ENCODE measurements around the gene PGAP1. TPM values are rescaled to one million over a fixed set of nuclear protein-coding genes. Genes with fewer than 3 reads are reported as not detected.

Gene PGAP1
- total RNA-seq, 1 experiment from 2014 or later = 21.0 TPM

GRCh38 chr2:196925768-196926561 is 542 bp downstream of the PGAP1 start:
- Histone ChIP-seq H2AK5ac (ENCODE audit: insufficient read length, low read length) (no peak overlapping the region), H4K20me1 (ENCODE audit: control insufficient read depth, insufficient read depth, insufficient read length) (no peaks in the 10 kb centered on the region), H3K23ac (ENCODE audit: insufficient read length, low read depth, low read length) (no peak overlapping the region), H3K56ac (ENCODE audit: insufficient read length, low read depth, low read length) (no peak overlapping the region), H3K27me3 (ENCODE audit: insufficient read depth, low read length) (no peaks in the 10 kb centered on the region), H3K9me3 (ENCODE audit: control insufficient read depth, low read depth, low read length) (no peaks in the 10 kb centered on the region), H4K8ac (replicated peaks; ENCODE audit: insufficient read length, low read depth, low read length) (no peak overlapping the region), H3K23me2 (ENCODE audit: insufficient read length, low read depth, low read length, poor library complexity, severe bottlenecking) (peaks cover 6% of the 10 kb centered on the region), H4K5ac (ENCODE audit: insufficient read length, low read depth, low read length) (no peak overlapping the region), H4K91ac (ENCODE audit: insufficient read length, low read depth, low read length) (no peak overlapping the region), H2BK120ac (ENCODE audit: low read depth, low read length, poor library complexity, severe bottlenecking) (no peak overlapping the region), H3K9ac (ENCODE audit: extremely low read depth, insufficient read length, low read length) (peak overlapping the region; percentile 40), H2BK12ac (ENCODE audit: insufficient read length, low read depth, low read length) (no peak overlapping the region), H2BK5ac (ENCODE audit: insufficient read length, low read length) (no peak overlapping the region), H3T11ph (ENCODE audit: low read length) (no peak overlapping the region), H3K4me1 (ENCODE audit: insufficient read depth, low read length) (no peaks in the 10 kb centered on the region), H3K27ac (ENCODE audit: insufficient read length, low read depth, low read length) (no peak overlapping the region), H2BK20ac (ENCODE audit: low read depth, low read length, poor library complexity, severe bottlenecking) (no peak overlapping the region), H3K18ac (ENCODE audit: insufficient read length, low read depth, low read length) (peak overlapping the region; percentile 16), H2AFZ (ENCODE audit: low read length) (no peak overlapping the region), H3K79me2 (ENCODE audit: insufficient read depth, low read length) (peaks cover 3% of the 10 kb centered on the region; the same call in 1 of the 2 replicates), H2BK15ac (ENCODE audit: low read depth, low read length) (no peak overlapping the region), H3K4ac (ENCODE audit: low read depth, low read length) (no peak overlapping the region; the same call in 1 of the 2 replicates), H3K14ac (ENCODE audit: insufficient read depth, low read length) (peak overlapping the region; percentile 56), H3K4me2 (ENCODE audit: insufficient read depth, insufficient read length, low read length) (peak overlapping the region; percentile 90), H3K79me1 (ENCODE audit: insufficient read depth, low read depth, low read length, poor library complexity, severe bottlenecking) (peaks cover 3% of the 10 kb centered on the region)
- Mint-ChIP-seq H3K4me3 (peak overlapping the region; percentile 99 to 100), H3K36me3 (ENCODE audit: insufficient read depth in 1 of 3, low read depth in 3 of 3) (peaks cover 0 to 3% (median 0%) of the 10 kb centered on the region in 3 experiments; a peak in 1 of 7 replicates), H3K4me1 (peaks cover 24 to 34% of the 10 kb centered on the region in 2 experiments), H3K27ac (peak overlapping the region; percentile 90 to 99 (median 95)), H3K27me3 (ENCODE audit: low read depth) (peaks cover 15% of the 10 kb centered on the region), H3K9me3 (peaks cover 0 to 2% of the 10 kb centered on the region in 2 experiments; a peak in 1 of 5 replicates)
- peak; percentile 51 for DNase-seq
- no CpG with 5 or more reads among the region's 37 CpGs for WGBS (ENCODE audit: extremely low coverage, insufficient read length, low lambda C conversion rate)
- TF ChIP-seq CTCF (conservative IDR thresholded peaks at IDR 0.05) = no peak
